ENCODE data around the gene SLC1A2. TPM values are rescaled to one million over a fixed set of nuclear protein-coding genes. Genes with fewer than 3 reads are reported as not detected.

Gene SLC1A2
- total and polyA plus RNA-seq, 4 donors = 0.35 to 17.0 (median 1.1) TPM

DNA sequence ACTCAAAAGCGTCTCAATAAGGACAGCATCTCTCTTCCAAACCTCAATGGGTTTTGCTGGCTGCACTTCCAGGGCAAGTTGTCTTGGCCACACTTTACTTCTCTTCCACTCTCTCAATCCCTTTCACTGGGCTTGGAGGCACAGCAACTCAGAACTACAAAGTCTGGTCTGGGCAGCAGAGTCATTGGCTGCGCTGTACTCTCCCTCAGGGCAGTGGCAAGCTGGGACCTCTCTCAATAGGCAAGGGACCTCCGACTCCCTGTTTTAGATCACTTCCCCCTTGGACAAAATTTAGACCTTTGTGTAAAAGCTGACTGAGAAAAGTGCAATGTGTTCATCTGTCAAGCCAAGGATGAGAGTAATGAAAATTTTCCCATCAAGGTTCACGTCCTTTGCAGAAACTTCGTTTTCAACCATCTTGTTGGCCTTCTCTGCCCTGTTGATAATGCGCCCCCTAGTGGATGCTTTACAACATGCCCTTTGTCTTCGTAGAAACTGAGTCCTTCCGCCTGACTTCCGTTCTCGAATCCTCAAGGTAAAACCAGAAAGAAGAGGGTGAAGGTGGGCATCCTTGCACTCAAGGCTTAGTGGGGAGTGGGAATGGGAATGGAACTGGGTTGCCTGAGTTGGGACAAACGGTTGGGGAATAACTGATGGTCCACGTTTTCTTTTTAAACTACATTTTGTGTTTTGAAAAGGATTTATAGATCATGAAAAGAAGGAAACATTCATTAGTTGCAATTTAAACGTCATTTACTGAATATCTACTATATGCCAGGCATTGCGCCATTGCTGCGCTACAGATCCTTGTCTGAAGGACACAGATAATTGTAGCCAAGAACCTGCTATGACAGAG, 181.3 kb downstream of the SLC1A2 start:
- no peak overlapping the region for H3K4me3 ChIP-seq
- no peak overlapping the region for H3K27ac ChIP-seq (ENCODE audit: low read depth in 1 of 2, low read length in 1 of 2)
- no peak overlapping the region for H3K9ac ChIP-seq (ENCODE audit: insufficient read depth in 1 of 2, low read length in 2 of 2)
- DNase-seq (peak; percentile 52 to 83 (median 61)), ATAC-seq (ENCODE audit: insufficient read depth, low FRiP score) (no peak)
- H3K27me3 ChIP-seq (ENCODE audit: control insufficient read depth in 3 of 3, insufficient read depth in 3 of 3, low read length in 2 of 3) = no peaks in the 10 kb centered on the region
- peak; percentile 41 for TF ChIP-seq CTCF (IDR thresholded peaks at IDR 0.05; ENCODE audit: control extremely low read depth, extremely low read depth)
- 55 to 62% methylated on average over 15 of the region's 15 CpGs for WGBS, 2 donors
- peaks cover 0 to 11% (median 0%) of the 10 kb centered on the region in 5 donors for H3K4me1 ChIP-seq (ENCODE audit: control insufficient read depth in 5 of 5, insufficient read depth in 5 of 5, low read length in 5 of 5)
- H3K36me3 ChIP-seq (ENCODE audit: control insufficient read depth in 4 of 4, insufficient read depth in 4 of 4, low read length in 4 of 4) = no peaks in the 10 kb centered on the region
- H3K9me3 ChIP-seq (ENCODE audit: control insufficient read depth in 4 of 4, insufficient read depth in 3 of 4, low read length in 3 of 4) = no peaks in the 10 kb centered on the region

GRCh38 chr11:35237351-35237750, 182.0 kb downstream of the SLC1A2 start:
- TF ChIP-seq CTCF (IDR thresholded peaks at IDR 0.05; ENCODE audit: control extremely low read depth, extremely low read depth) = no peak
- Histone ChIP-seq H3K36me3 (ENCODE audit: control insufficient read depth in 4 of 4, insufficient read depth in 4 of 4, low read length in 4 of 4) (no peaks in the 10 kb centered on the region), H3K4me1 (ENCODE audit: control insufficient read depth in 5 of 5, insufficient read depth in 5 of 5, low read length in 5 of 5) (peaks cover 0 to 16% (median 3%) of the 10 kb centered on the region in 5 donors), H3K27me3 (ENCODE audit: control insufficient read depth in 3 of 3, insufficient read depth in 3 of 3, low read length in 2 of 3) (no peaks in the 10 kb centered on the region), H3K4me3 (no peak overlapping the region), H3K9me3 (ENCODE audit: control insufficient read depth in 4 of 4, insufficient read depth in 3 of 4, low read length in 3 of 4) (no peaks in the 10 kb centered on the region), H3K27ac (ENCODE audit: low read depth in 1 of 2, low read length in 1 of 2) (no peak overlapping the region), H3K9ac (ENCODE audit: insufficient read depth in 1 of 2, low read length in 2 of 2) (no peak overlapping the region)
- WGBS, 2 donors = 77 to 83% methylated on average over 1 of the region's 1 CpG
- DNase-seq (peak; percentile 32 to 77 (median 62)), ATAC-seq (ENCODE audit: insufficient read depth, low FRiP score) (no peak)

- H3K27ac ChIP-seq (ENCODE audit: low read depth in 1 of 2, low read length in 1 of 2) = no peak overlapping the region
- H3K27me3 ChIP-seq (ENCODE audit: control insufficient read depth in 3 of 3, insufficient read depth in 3 of 3, low read length in 2 of 3) = no peaks in the 10 kb centered on the region
- H3K4me3 ChIP-seq = no peak overlapping the region
- ATAC-seq (ENCODE audit: insufficient read depth, low FRiP score) = no peak
- no peak for DNase-seq
- H3K4me1 ChIP-seq (ENCODE audit: control insufficient read depth in 5 of 5, insufficient read depth in 5 of 5, low read length in 5 of 5) = peaks cover 0 to 16% (median 3%) of the 10 kb centered on the region in 5 donors
- 41 to 66% methylated on average over 5 of the region's 5 CpGs for WGBS, 2 donors
- no peaks in the 10 kb centered on the region for H3K9me3 ChIP-seq (ENCODE audit: control insufficient read depth in 4 of 4, insufficient read depth in 3 of 4, low read length in 3 of 4)
- no peak for TF ChIP-seq CTCF (IDR thresholded peaks at IDR 0.05; ENCODE audit: control extremely low read depth, extremely low read depth)
- H3K36me3 ChIP-seq (ENCODE audit: control insufficient read depth in 4 of 4, insufficient read depth in 4 of 4, low read length in 4 of 4) = no peaks in the 10 kb centered on the region
- no peak overlapping the region for H3K9ac ChIP-seq (ENCODE audit: insufficient read depth in 1 of 2, low read length in 2 of 2)
Observed at GRCh38 chr11:35236667-35237003, 182.7 kb downstream of the SLC1A2 start.

Data from lung (tissue), 12 donors.